Measurements from ENCODE around the gene TMEM170B.

TMEM170B gene

GRCh38 chr6:11596640-11597237 lies 59.2 kb downstream of the TMEM170B start:
- H3K36me3 ChIP-seq: no peaks in the 10 kb centered on the region
- no peak overlapping the region for H3K4me3 ChIP-seq (ENCODE audit: low read depth in 1 of 2, low read length in 1 of 2)
- peaks cover 18 to 28% of the 10 kb centered on the region in 2 experiments for H3K4me1 ChIP-seq (ENCODE audit: control insufficient read depth in 1 of 2, insufficient read depth in 1 of 2, low read depth in 1 of 2, low read length in 1 of 2)
- no peaks in the 10 kb centered on the region for H3K9me3 ChIP-seq
- no peaks in the 10 kb centered on the region for H3K27me3 ChIP-seq
- H3K27ac ChIP-seq: no peak overlapping the region
- TF ChIP-seq, protein P1, sequence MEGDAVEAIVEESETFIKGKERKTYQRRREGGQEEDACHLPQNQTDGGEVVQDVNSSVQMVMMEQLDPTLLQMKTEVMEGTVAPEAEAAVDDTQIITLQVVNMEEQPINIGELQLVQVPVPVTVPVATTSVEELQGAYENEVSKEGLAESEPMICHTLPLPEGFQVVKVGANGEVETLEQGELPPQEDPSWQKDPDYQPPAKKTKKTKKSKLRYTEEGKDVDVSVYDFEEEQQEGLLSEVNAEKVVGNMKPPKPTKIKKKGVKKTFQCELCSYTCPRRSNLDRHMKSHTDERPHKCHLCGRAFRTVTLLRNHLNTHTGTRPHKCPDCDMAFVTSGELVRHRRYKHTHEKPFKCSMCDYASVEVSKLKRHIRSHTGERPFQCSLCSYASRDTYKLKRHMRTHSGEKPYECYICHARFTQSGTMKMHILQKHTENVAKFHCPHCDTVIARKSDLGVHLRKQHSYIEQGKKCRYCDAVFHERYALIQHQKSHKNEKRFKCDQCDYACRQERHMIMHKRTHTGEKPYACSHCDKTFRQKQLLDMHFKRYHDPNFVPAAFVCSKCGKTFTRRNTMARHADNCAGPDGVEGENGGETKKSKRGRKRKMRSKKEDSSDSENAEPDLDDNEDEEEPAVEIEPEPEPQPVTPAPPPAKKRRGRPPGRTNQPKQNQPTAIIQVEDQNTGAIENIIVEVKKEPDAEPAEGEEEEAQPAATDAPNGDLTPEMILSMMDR (IDR thresholded peaks at IDR 0.05): no peak

GRCh38 chr6:11598687-11599086 lies 61.1 kb downstream of the TMEM170B start:
- Histone ChIP-seq H3K4me1 (ENCODE audit: control insufficient read depth in 1 of 2, insufficient read depth in 1 of 2, low read depth in 1 of 2, low read length in 1 of 2) (peaks cover 18 to 28% of the 10 kb centered on the region in 2 experiments), H3K27ac (peak overlapping the region; percentile 73), H3K36me3 (no peaks in the 10 kb centered on the region), H3K4me3 (ENCODE audit: low read depth in 1 of 2, low read length in 1 of 2) (peak overlapping the region in 1 of 2 experiments; percentile 17), H3K27me3 (no peaks in the 10 kb centered on the region), H3K9me3 (no peaks in the 10 kb centered on the region)
- TF ChIP-seq, protein P1 (IDR thresholded peaks at IDR 0.05): peak; percentile 13

GRCh38 chr6:11600251-11600650 lies 62.7 kb downstream of the TMEM170B start:
- peaks cover 27 to 41% of the 10 kb centered on the region in 2 experiments for H3K4me1 ChIP-seq (ENCODE audit: control insufficient read depth in 1 of 2, insufficient read depth in 1 of 2, low read depth in 1 of 2, low read length in 1 of 2)
- no peaks in the 10 kb centered on the region for H3K9me3 ChIP-seq
- no peaks in the 10 kb centered on the region for H3K36me3 ChIP-seq
- TF ChIP-seq, protein P1 (IDR thresholded peaks at IDR 0.05): no peak
- H3K4me3 ChIP-seq (ENCODE audit: low read depth in 1 of 2, low read length in 1 of 2): no peak overlapping the region
- H3K27me3 ChIP-seq: no peaks in the 10 kb centered on the region
- no peak overlapping the region for H3K27ac ChIP-seq

- Histone ChIP-seq H3K4me3 (ENCODE audit: low read depth in 1 of 2, low read length in 1 of 2) (no peak overlapping the region), H3K4me1 (ENCODE audit: control insufficient read depth in 1 of 2, insufficient read depth in 1 of 2, low read depth in 1 of 2, low read length in 1 of 2) (peaks cover 33 to 47% of the 10 kb centered on the region in 2 experiments), H3K36me3 (no peaks in the 10 kb centered on the region), H3K27me3 (no peaks in the 10 kb centered on the region), H3K27ac (no peak overlapping the region), H3K9me3 (no peaks in the 10 kb centered on the region)
- TF ChIP-seq, protein P1 (IDR thresholded peaks at IDR 0.05): no peak
Measured at GRCh38 chr6:11601776-11602605, 64.4 kb downstream of the TMEM170B start.

DNA sequence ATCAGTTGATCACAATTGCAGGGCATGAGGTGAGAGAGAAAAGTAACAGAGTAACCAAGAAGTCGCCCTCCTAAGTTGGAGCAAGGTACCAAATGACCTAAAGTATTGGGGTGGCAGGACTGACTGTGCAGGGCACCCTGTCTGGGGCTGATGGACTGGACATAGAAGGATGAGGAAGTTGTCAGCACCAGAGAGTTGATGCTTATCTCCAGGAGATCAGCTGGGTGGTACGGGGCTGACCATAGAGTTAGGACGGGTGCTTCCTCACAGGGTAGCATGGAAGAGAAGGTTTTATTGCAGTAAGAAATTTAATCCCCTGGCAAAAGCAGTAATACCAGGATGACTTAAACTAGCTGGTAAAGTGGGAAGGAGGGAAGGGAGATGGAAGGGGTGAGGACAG lies 66.7 kb downstream of the TMEM170B start:
- TF ChIP-seq, protein P1 (IDR thresholded peaks at IDR 0.05): no peak
- peaks cover 16 to 26% of the 10 kb centered on the region in 2 experiments for H3K4me1 ChIP-seq (ENCODE audit: control insufficient read depth in 1 of 2, insufficient read depth in 1 of 2, low read depth in 1 of 2, low read length in 1 of 2)
- peak overlapping the region; percentile 75 for H3K27ac ChIP-seq
- no peak overlapping the region for H3K4me3 ChIP-seq (ENCODE audit: low read depth in 1 of 2, low read length in 1 of 2)
- no peaks in the 10 kb centered on the region for H3K36me3 ChIP-seq
- H3K27me3 ChIP-seq: no peaks in the 10 kb centered on the region
- no peaks in the 10 kb centered on the region for H3K9me3 ChIP-seq

Measured in neutrophil (primary cell).